Psoas muscle (tissue), 8 donors: ENCODE results near the gene CCNB1. TPM values are rescaled to one million over a fixed set of nuclear protein-coding genes. Genes with fewer than 3 reads are reported as not detected.

Experiments used
- ATAC-seq, 4 donors: fragments of 200-7000 bp; cut with Tn5 transposase; one replicate each; pipeline ENCODE4 v1.9.1; 2020; ENCODE audit warnings: moderate library complexity in 3 of 4, mild to moderate bottlenecking in 2 of 4
- DNase-seq, 2 donors: peaks; one replicate each; pipeline ENCODE4 v3.0.0-alpha.2; 2020
- H3K27ac ChIP-seq: fragments of 200-600 bp; one replicate; pipeline ENCODE4 v1.8.0; 2022
- H3K27me3 ChIP-seq, 3 donors: fragments of 200-600 bp in 1 of 3; one replicate each; pipeline versions ENCODE4 v1.6.1 to v1.8.0; 2013 to 2022; ENCODE audit warnings: low read length in 2 of 3, mild to moderate bottlenecking in 2 of 3, moderate library complexity in 1 of 3; ENCODE audit not compliant: insufficient read depth in 3 of 3
- H3K36me3 ChIP-seq, 2 donors: fragments of 200-600 bp in 1 of 2; one replicate each; pipeline versions ENCODE4 v1.6.1 to v1.8.0; 2013 to 2022; ENCODE audit warnings: low read depth in 1 of 2, mild to moderate bottlenecking in 1 of 2, moderate library complexity in 1 of 2; ENCODE audit not compliant: insufficient read depth in 1 of 2
- H3K4me1 ChIP-seq: fragments of 200-600 bp; one replicate; pipeline ENCODE4 v1.8.0; 2022
- H3K4me3 ChIP-seq: fragments of 200-600 bp; one replicate; pipeline ENCODE4 v1.8.0; 2022; ENCODE audit warnings: mild to moderate bottlenecking
- H3K9me3 ChIP-seq: fragments of 200-600 bp; one replicate; pipeline ENCODE4 v1.8.0; 2022
- WGBS, 3 donors: extraction: QIAGEN DNeasy Blood & Tissue Kit; methylation state at CpG; one replicate each; pipeline versions ENCODE4 v1.1.6 to v1.1.7; 2013; 5-methylcytosine and 5-hydroxymethylcytosine counted together
- intact Hi-C, 2 donors: fragments of 100-400 bp; cut with DNase I; formaldehyde crosslinking; loops; one replicate each; pipeline versions ENCODE4 v1.11.0 to v1.14.2; 2022
- polyA plus RNA-seq, 3 donors: library from polyadenylated mRNA; stranded (reverse); fragments of 200-250 nt; gene quantifications; one replicate each; pipeline ENCODE4 v1.2.3, GENCODE V29; 2013
- total RNA-seq, 4 donors: library from RNA; stranded (reverse); fragmentation: NEBNext Ultra II Directional in 2 of 4; extraction: Animal tissue kit (Norgen Biotek cat#: 25700) in 2 of 4; gene quantifications; one replicate each; pipeline versions ENCODE4 v1.2.1 to v1.2.4, GENCODE V29; 2021 to 2023
- TF ChIP-seq, protein P1 (sequence below): fragments of 200-600 bp; IDR thresholded peaks from one replicate; pipeline ENCODE4 v1.8.0; 2022; ENCODE audit warnings: antibody characterized with exemption
- donor health status: healthy with polysubstance abuse.
- donor health status: DM: no; HTN: no; CAD: no; lungs with moderate emphysema.
- donor health status: Bipolar disorder and iron deficiency.
- donor health status: healthy.
- donor health status: DM: yes; HTN: yes; CAD: no.
- donor health status: DM: no; HTN: no; CAD: no.
- donor health status: DM: no; HTN: no; CAD: no.
- donor health status: DM: yes; HTN: yes; CAD: no.

The CCNB1 gene
- total and polyA plus RNA-seq, 7 donors = 1.8 to 12.2 (median 2.7) TPM

DNA sequence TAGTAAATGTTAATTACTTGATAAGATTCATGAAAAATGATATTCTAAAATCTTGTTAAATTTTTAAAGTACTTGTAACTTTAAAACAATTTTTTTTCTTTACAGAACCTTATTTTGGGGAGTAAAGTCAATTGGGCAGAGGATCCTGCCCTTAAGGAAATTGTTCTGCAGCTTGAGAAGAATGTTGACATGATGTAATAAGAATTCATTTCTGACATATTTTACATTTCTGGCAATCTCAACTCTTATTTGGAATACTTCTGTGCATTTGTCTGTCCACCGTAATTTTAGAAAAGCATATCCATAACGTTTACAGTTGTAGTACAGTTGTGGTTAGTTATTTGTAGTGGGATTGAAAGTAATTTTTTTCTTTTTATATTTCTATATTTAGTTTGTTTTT lies 42.7 kb downstream of the CCNB1 start:
- TF ChIP-seq, protein P1, sequence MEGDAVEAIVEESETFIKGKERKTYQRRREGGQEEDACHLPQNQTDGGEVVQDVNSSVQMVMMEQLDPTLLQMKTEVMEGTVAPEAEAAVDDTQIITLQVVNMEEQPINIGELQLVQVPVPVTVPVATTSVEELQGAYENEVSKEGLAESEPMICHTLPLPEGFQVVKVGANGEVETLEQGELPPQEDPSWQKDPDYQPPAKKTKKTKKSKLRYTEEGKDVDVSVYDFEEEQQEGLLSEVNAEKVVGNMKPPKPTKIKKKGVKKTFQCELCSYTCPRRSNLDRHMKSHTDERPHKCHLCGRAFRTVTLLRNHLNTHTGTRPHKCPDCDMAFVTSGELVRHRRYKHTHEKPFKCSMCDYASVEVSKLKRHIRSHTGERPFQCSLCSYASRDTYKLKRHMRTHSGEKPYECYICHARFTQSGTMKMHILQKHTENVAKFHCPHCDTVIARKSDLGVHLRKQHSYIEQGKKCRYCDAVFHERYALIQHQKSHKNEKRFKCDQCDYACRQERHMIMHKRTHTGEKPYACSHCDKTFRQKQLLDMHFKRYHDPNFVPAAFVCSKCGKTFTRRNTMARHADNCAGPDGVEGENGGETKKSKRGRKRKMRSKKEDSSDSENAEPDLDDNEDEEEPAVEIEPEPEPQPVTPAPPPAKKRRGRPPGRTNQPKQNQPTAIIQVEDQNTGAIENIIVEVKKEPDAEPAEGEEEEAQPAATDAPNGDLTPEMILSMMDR = no peak

GRCh38 chr5:69211200-69211599 lies 44.2 kb downstream of the CCNB1 start:
- Histone ChIP-seq H3K27me3 (no peaks in the 10 kb centered on the region), H3K27ac (no peak overlapping the region), H3K4me3 (no peak overlapping the region), H3K4me1 (no peaks in the 10 kb centered on the region), H3K9me3 (no peaks in the 10 kb centered on the region), H3K36me3 (no peaks in the 10 kb centered on the region)
- whole genome bisulfite sequencing, 3 donors = 87 to 93% (median 92%) methylated on average over 2 of the region's 2 CpGs
- TF ChIP-seq, protein P1 = no peak
- intact Hi-C loops = no loop called here
- no peak for ATAC-seq
- DNase-seq = no peak

More for the DNA sequence above, 42.7 kb downstream of the CCNB1 start:
- WGBS, 3 donors = 43 to 61% (median 58%) methylated on average over 2 of the region's 2 CpGs
- no peaks in the 10 kb centered on the region for H3K4me1 ChIP-seq
- intact Hi-C loops = no loop called here
- no peaks in the 10 kb centered on the region for H3K36me3 ChIP-seq
- H3K4me3 ChIP-seq = no peak overlapping the region
- ATAC-seq (no peak), DNase-seq (no peak)
- H3K27me3 ChIP-seq = no peaks in the 10 kb centered on the region
- H3K9me3 ChIP-seq = no peaks in the 10 kb centered on the region
- H3K27ac ChIP-seq = no peak overlapping the region

DNA sequence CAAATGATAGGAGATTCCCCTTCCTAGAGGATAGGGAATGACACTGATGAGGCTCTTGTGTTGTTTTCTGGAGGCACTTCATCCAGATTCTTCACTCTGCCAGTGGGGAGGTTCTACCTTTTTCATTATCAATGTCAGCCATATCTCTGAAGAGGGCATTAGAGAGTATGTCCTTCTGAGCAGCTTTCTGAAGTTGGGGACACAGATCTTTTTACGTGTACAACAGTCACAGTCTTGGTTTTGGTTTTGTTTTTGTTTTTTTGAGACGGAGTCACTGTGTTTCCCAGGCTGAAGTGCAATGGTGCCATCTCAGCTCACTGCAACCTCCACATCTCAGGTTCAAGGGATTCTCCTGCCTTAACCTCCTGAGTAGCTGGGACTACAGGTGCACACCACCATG lies 45.1 kb downstream of the CCNB1 start:
- TF ChIP-seq, protein P1 = no peak
- DNase-seq = no peak
- Histone ChIP-seq H3K36me3 (no peaks in the 10 kb centered on the region), H3K4me1 (peaks cover 2% of the 10 kb centered on the region), H3K27ac (no peak overlapping the region), H3K27me3 (no peaks in the 10 kb centered on the region), H3K9me3 (no peaks in the 10 kb centered on the region), H3K4me3 (no peak overlapping the region)
- intact Hi-C loops = no loop called here
- ATAC-seq = no peak
- 77 to 91% (median 91%) methylated on average over 2 of the region's 2 CpGs for WGBS, 3 donors

DNA sequence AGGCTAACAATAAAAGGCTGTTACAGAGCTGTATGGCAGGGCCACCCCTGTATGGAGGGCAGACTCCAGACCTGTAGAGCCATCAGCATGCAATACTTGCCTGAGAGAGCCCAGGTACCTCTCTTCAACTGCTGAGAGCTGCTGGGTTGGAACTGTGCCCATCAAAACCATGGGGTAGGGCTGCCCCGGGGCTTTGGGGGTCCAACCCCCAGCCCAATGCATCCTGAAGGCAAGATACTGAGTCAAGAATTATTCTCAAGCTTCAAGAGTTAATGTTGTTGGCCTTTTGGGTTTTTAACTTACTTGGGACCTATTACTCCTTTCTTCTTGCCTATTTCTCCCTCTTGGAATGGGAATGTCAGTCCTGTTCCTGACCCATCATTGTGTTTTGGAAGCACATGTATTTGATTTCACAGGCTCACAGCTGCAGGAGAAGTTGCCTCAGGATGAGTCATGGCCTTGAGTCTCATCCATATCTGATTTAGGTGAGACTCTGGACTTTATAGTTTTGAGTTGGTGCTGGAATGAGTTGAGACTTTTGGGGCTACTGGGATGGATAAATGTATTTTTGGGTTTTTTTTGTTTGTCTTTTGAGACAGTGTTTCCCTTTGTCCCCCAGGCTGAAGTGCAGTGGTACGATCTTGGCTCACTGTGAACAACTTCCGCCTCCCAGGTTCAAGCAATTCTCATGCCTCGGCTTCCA lies 46.7 kb downstream of the CCNB1 start:
- no peak for ATAC-seq

More for the DNA sequence above, 46.7 kb downstream of the CCNB1 start:
- Histone ChIP-seq H3K27me3 (no peaks in the 10 kb centered on the region), H3K4me1 (peaks cover 7% of the 10 kb centered on the region), H3K4me3 (no peak overlapping the region), H3K36me3 (no peaks in the 10 kb centered on the region), H3K9me3 (no peaks in the 10 kb centered on the region), H3K27ac (no peak overlapping the region)
- 81 to 89% (median 83%) methylated on average over 4 of the region's 4 CpGs for WGBS, 3 donors
- DNase-seq = no peak
- intact Hi-C loops = no loop called here
- TF ChIP-seq, protein P1 = no peak
